WERI-Rb-1 (cell line): ENCODE data around the gene DARS2.
"Not testable (repeated sequence)": the region's sequence is repeated elsewhere in the genome, so short reads cannot be mapped to it uniquely, and the experiment has no call there.

ENCODE experiments used
- DNase-seq: peaks from one replicate; pipeline ENCODE4 v3.0.0-alpha.2; 2020
- H3K27ac ChIP-seq: fragments of 250-450 bp; sonication (Bioruptor Pico); 2 replicates; pipeline ENCODE4 v1.5.1; 2020; ENCODE audit warnings: mild to moderate bottlenecking, moderate library complexity
- H3K27me3 ChIP-seq: fragments of 250-450 bp; sonication (Bioruptor Pico); 2 replicates; pipeline ENCODE4 v1.5.1; 2021; ENCODE audit warnings: mild to moderate bottlenecking, low read depth, moderate library complexity; ENCODE audit not compliant: insufficient read depth, severe bottlenecking
- H3K36me3 ChIP-seq: fragments of 250-450 bp; sonication (Bioruptor Pico); 2 replicates; pipeline ENCODE4 v1.5.1; 2020; ENCODE audit warnings: mild to moderate bottlenecking, moderate library complexity
- H3K4me3 ChIP-seq: 2 replicates; pipeline ENCODE4 v1.5.1; 2011; ENCODE audit warnings: low read depth, mild to moderate bottlenecking, control low read depth, low read length
- H3K9me3 ChIP-seq: fragments of 250-450 bp; sonication (Bioruptor Pico); 2 replicates; pipeline ENCODE4 v1.5.1; 2021; ENCODE audit warnings: mild to moderate bottlenecking, moderate library complexity; ENCODE audit not compliant: severe bottlenecking
- TF ChIP-seq, protein P1 (sequence below): IDR thresholded peaks from 2 replicates; pipeline ENCODE4 v1.5.1; 2011; ENCODE audit warnings: low read depth, mild to moderate bottlenecking, control low read depth, inconsistent platforms, low read length

Gene DARS2

DNA sequence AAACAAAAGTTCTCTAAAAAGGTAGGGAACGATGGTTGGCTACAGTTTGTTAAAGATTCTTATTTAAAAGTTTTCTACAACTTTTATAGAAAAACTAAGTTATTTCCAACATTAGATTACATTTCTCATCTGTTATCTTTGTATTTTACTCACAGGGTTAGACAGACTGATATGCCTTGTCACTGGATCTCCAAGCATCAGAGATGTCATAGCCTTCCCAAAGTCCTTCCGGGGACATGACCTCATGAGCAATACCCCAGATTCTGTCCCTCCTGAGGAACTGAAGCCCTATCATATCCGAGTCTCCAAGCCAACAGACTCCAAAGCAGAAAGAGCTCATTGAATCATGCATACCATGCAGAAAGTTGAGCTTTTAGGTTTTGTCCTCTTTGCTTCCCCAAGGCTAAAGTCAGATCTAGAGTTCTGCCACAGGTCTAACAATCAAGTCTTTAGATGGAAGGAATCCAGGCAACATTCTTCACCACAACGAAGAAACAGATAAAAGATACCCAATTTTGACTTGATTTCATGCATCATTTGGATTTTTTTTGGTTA is 33.0 kb downstream of the DARS2 start:
- Histone ChIP-seq H3K27ac (no peak overlapping the region), H3K36me3 (peaks cover 96% of the 10 kb centered on the region), H3K27me3 (no peaks in the 10 kb centered on the region), H3K9me3 (no peaks in the 10 kb centered on the region), H3K4me3 (no peak overlapping the region)
- no peak for DNase-seq
- TF ChIP-seq, protein P1, sequence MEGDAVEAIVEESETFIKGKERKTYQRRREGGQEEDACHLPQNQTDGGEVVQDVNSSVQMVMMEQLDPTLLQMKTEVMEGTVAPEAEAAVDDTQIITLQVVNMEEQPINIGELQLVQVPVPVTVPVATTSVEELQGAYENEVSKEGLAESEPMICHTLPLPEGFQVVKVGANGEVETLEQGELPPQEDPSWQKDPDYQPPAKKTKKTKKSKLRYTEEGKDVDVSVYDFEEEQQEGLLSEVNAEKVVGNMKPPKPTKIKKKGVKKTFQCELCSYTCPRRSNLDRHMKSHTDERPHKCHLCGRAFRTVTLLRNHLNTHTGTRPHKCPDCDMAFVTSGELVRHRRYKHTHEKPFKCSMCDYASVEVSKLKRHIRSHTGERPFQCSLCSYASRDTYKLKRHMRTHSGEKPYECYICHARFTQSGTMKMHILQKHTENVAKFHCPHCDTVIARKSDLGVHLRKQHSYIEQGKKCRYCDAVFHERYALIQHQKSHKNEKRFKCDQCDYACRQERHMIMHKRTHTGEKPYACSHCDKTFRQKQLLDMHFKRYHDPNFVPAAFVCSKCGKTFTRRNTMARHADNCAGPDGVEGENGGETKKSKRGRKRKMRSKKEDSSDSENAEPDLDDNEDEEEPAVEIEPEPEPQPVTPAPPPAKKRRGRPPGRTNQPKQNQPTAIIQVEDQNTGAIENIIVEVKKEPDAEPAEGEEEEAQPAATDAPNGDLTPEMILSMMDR = no peak

DNA sequence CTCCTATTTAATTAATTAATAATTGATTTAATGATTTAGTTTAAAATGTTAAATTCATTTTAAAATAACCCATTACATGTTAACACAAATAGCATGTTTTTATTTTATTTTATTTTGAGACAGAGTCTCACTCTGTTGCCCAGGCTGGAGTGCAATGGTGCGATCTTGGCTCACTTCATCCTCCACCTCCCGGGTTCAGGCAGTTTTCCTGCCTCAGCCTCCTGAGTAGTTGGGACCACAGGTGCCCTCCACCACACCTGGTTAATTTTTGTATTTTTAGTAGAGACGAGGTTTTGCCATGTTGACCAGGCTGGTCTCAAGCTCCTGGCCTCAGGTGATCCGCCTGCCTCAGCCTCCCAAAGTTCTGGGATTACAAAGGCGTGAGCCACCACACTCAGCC is 35.1 kb downstream of the DARS2 start:
- not testable (repeated sequence) for DNase-seq, H3K4me3 ChIP-seq, H3K27ac ChIP-seq, H3K9me3 ChIP-seq, H3K27me3 ChIP-seq
- H3K36me3 ChIP-seq = peaks cover 97% of the 10 kb centered on the region

DNA sequence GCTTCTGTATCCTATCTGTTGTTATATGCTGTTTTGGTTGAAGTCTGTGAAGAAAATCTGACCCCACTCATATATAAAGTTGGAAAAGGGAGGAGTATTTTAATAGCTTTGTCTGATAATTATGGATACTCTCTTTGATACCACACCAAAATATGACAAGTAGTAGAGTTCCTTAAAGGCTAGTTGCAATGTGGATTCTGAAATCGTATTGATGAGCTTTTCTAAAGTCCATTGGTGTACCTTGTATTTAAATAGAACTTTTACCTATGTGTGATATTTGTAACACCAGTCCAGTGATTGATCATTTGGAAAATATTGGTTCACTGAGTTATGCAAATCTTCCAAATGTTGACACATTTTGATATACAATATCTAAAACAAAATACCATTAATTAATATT is 35.6 kb downstream of the DARS2 start:
- Histone ChIP-seq H3K27ac (no peak overlapping the region), H3K9me3 (no peaks in the 10 kb centered on the region), H3K36me3 (peaks cover 97% of the 10 kb centered on the region), H3K4me3 (no peak overlapping the region), H3K27me3 (no peaks in the 10 kb centered on the region)
- no peak for DNase-seq
- TF ChIP-seq, protein P1 = no peak

DNA sequence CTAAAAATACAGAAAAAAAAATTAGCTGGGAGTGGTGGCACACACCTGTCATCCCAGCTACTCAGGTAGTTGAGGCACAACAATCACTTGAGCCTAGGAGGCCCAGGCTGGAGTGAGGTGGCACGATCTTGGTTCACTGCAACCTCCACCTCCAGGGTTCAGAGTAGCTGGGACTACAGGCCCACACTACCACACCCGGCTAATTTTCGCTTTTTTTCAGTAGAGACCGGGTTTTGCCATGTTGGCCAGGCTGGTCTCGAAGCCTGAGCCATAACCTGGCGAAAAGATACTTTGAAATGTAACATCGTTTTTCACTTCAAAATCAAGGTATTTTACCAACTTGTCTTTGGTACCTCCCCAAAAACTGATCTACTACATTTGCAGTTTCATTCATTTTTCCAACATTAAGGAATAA is 37.3 kb downstream of the DARS2 start:
- no peaks in the 10 kb centered on the region for H3K27me3 ChIP-seq

DNA sequence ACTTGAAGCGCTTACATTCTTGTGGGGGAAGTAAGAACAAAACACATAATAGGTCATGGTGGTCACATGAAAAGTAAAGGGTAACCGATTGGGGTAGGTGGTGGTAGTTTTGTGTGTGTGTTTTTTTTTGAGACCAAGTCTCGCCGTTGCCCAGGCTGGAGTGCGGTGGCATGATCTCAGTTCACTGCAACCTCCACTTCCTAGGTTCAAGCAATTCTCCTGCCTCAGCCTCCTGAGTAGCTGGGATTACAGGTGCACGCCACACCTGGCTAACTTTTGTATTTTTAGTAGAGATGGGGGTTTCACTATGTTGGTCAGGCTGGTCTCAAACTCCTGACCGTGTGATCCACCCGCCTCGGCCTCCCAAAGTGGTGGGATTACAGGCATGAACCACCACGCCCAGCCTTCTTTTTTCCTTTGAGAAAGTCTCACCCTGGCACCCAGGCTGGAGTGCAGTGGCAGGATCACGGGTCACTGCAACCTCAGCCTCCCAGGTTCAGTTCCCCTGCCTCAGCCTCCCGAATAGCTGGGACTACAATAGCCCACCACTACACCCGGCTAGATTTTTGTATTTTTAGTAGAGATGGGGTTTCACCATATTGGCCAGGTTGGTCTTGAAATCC is 37.8 kb downstream of the DARS2 start:
- H3K27me3 ChIP-seq, H3K4me3 ChIP-seq, H3K27ac ChIP-seq, DNase-seq, H3K9me3 ChIP-seq: not testable (repeated sequence)
- H3K36me3 ChIP-seq = peaks cover 97% of the 10 kb centered on the region

More for the DNA sequence above, 37.3 kb downstream of the DARS2 start:
- no peak overlapping the region for H3K4me3 ChIP-seq
- H3K27ac ChIP-seq = no peak overlapping the region
- H3K36me3 ChIP-seq = peaks cover 97% of the 10 kb centered on the region
- no peak for DNase-seq
- TF ChIP-seq, protein P1 = no peak
- H3K9me3 ChIP-seq = no peaks in the 10 kb centered on the region

DNA sequence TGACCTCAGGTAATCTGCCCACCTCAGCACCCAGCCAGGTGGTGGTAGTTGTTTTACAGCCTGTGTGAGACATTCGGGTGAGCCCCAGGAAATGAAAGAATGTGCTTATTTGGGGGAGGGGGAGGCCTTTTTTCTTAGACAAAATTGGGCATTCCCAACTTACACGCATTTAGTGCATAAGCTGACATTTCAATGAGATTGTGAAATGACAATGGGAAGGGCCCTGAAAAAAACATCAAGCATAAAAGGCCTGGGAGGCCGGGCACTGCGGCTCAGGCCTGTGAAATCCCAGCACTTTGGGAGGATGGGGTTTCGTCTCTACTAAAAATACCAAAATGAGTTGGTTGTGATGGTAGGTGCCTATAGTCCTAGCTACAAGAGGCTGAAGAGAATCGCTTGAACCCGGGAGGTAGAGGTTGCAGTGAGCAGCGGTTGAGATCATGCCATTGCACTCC is 38.3 kb downstream of the DARS2 start:
- Histone ChIP-seq H3K36me3 (peaks cover 96% of the 10 kb centered on the region), H3K9me3 (no peaks in the 10 kb centered on the region), H3K4me3 (no peak overlapping the region), H3K27ac (no peak overlapping the region), H3K27me3 (no peaks in the 10 kb centered on the region)
- DNase-seq = no peak
- TF ChIP-seq, protein P1 = no peak
